ENCODE data around the gene FBXO8. TPM values are rescaled to one million over a fixed set of nuclear protein-coding genes. Genes with fewer than 3 reads are reported as not detected.
A peak's percentile ranks its signal among the peaks of the same experiment; 100 is the strongest.

Gene FBXO8
- total RNA-seq, 1 experiment from 2014 or later, result 8.2 TPM

DNA sequence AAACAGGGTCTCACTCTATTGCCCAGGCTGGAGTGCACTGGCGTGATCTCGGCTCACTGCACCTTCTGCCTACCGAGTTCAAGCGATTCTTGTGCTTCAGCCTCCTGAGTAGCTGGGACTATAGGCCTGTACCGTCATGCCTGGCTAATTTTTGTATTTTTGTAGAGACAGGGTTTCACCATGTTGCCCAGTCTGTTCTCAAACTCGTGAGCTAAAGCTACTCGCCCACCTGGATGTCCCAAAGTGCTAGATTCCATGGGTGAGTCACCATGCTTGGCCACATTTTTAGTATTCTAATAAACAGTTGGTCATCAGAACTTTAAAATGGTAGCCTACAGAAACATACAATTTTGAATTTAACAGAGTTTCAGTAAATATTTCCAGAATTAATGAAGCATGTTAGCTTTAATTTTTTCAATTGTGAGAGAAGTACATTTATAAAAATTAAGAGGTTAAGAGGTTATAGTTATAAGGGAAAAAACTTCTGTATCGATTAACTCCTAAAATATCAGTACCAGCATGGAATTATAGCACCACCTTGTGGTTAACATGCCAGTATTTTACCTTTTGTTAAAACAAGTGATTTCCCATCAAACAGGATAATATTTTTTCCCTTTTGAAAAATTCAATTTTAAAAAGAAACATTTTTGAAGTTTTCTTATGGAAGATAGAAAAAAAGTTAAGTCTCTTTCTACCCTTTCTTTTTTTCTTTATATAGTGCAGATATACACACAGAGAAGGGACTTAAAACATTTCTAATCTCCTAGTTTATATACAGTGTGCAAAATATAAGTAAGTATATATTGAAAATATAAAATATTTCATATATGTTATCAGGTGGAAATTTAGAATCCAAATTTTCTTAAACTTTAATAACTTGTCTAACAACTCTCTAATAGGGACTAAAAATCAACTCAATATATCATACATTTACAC is 35.6 kb upstream of the FBXO8 start:
- H3K4me3 ChIP-seq (ENCODE audit: low read length), result no peak overlapping the region
- ChIA-PET CTCF (interaction anchor here (0.6 to 0.7 kb wide), 3 partner anchors 59 to 160 kb away, joined by 3 to 4 read pairs (median 3); no protein-coding TSS in a partner anchor), POLR2A (ENCODE audit: unreplicated experiment) (interaction anchor here (0.6 kb wide), 1 partner anchor 75 kb away, joined by 3 read pairs; no protein-coding TSS in a partner anchor)
- H4K20me1 ChIP-seq (ENCODE audit: low read length), result no peaks in the 10 kb centered on the region
- H3K36me3 ChIP-seq (ENCODE audit: low read depth, low read length), result no peaks in the 10 kb centered on the region; the same call in 1 of the 2 replicates
- no peaks in the 10 kb centered on the region for H3K27me3 ChIP-seq (ENCODE audit: low read length)
- H3K4me1 ChIP-seq (ENCODE audit: insufficient read depth, low read length), result peaks cover 17% of the 10 kb centered on the region
- DNase-seq (peak; percentile 45), ATAC-seq (no peak)
- no peak overlapping the region for H3K27ac ChIP-seq (ENCODE audit: low read length)
- no peaks in the 10 kb centered on the region for H3K9me3 ChIP-seq (ENCODE audit: low read length)
- no peaks in the 10 kb centered on the region for H3K9me2 ChIP-seq (replicated peaks; ENCODE audit: low read length)
- intact Hi-C loops (cut with micrococcal nuclease), result loop anchor here (1.0 to 5.0 kb wide), 3 partner anchors 42 to 162 kb away; no protein-coding TSS in a partner anchor
- no peak for TF ChIP-seq EZH2phosphoT487 (IDR thresholded peaks at IDR 0.05; ENCODE audit: borderline replicate concordance, low read length)
- TF ChIP-seq, protein P1, sequence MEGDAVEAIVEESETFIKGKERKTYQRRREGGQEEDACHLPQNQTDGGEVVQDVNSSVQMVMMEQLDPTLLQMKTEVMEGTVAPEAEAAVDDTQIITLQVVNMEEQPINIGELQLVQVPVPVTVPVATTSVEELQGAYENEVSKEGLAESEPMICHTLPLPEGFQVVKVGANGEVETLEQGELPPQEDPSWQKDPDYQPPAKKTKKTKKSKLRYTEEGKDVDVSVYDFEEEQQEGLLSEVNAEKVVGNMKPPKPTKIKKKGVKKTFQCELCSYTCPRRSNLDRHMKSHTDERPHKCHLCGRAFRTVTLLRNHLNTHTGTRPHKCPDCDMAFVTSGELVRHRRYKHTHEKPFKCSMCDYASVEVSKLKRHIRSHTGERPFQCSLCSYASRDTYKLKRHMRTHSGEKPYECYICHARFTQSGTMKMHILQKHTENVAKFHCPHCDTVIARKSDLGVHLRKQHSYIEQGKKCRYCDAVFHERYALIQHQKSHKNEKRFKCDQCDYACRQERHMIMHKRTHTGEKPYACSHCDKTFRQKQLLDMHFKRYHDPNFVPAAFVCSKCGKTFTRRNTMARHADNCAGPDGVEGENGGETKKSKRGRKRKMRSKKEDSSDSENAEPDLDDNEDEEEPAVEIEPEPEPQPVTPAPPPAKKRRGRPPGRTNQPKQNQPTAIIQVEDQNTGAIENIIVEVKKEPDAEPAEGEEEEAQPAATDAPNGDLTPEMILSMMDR (conservative IDR thresholded peaks at IDR 0.05; ENCODE audit: low read depth, low read length), result peak; percentile 81
- TF ChIP-seq EZH2 (IDR thresholded peaks at IDR 0.05; ENCODE audit: low read length, unreplicated experiment), result no peak
- no peak overlapping the region for H3K9ac ChIP-seq (ENCODE audit: low read length)
- no peaks in the 10 kb centered on the region for H3F3A ChIP-seq (ENCODE audit: low read length, unreplicated experiment)
- BruUV-seq (replicated peaks), result no TSS peak
- no peaks in the 10 kb centered on the region for H3K79me2 ChIP-seq (ENCODE audit: low read length)
- no peak overlapping the region for H2AFZ ChIP-seq (ENCODE audit: low read length)
- no peak overlapping the region for H3K4me2 ChIP-seq (ENCODE audit: low read length)

DNA sequence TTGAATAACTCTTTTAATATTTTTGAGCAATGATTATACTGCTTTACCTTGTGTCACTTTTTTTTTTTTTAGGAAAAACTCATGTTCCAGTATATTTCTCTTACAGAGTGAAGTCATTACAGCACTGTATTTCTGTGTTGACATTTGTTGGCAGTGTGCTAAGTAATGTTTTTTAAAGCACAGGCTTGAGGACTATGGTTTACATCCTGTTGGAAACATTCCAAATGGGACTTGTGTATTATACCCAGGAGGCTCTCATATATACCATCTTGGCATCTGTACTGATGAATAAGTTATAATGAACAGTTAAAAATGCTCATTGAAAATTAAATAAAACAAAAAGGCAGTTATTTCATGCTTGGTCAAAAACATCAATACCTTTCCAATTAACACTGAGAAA is 34.1 kb upstream of the FBXO8 start:
- POLR2A ChIA-PET (ENCODE audit: unreplicated experiment), result no interaction called here
- Histone ChIP-seq H3F3A (ENCODE audit: low read length, unreplicated experiment) (no peaks in the 10 kb centered on the region), H2AFZ (ENCODE audit: low read length) (no peak overlapping the region), H3K9ac (ENCODE audit: low read length) (no peak overlapping the region), H3K27me3 (ENCODE audit: low read length) (no peaks in the 10 kb centered on the region), H3K4me1 (ENCODE audit: insufficient read depth, low read length) (peaks cover 17% of the 10 kb centered on the region), H3K79me2 (ENCODE audit: low read length) (no peaks in the 10 kb centered on the region), H3K36me3 (ENCODE audit: low read depth, low read length) (no peaks in the 10 kb centered on the region; the same call in 1 of the 2 replicates), H3K9me2 (replicated peaks; ENCODE audit: low read length) (no peaks in the 10 kb centered on the region), H3K4me2 (ENCODE audit: low read length) (no peak overlapping the region), H4K20me1 (ENCODE audit: low read length) (no peaks in the 10 kb centered on the region), H3K9me3 (ENCODE audit: low read length) (no peaks in the 10 kb centered on the region), H3K4me3 (ENCODE audit: low read length) (no peak overlapping the region), H3K27ac (ENCODE audit: low read length) (no peak overlapping the region)
- BruUV-seq (replicated peaks), result no TSS peak
- CTCF ChIA-PET, result no interaction called here
- intact Hi-C loops (cut with micrococcal nuclease), result loop anchor here (5.0 kb wide), 2 partner anchors 40 to 160 kb away; no protein-coding TSS in a partner anchor
- ATAC-seq (peak; percentile 50), DNase-seq (peak; percentile 40)
- TF ChIP-seq, protein P1 (conservative IDR thresholded peaks at IDR 0.05; ENCODE audit: low read depth, low read length), result no peak
- TF ChIP-seq EZH2 (IDR thresholded peaks at IDR 0.05; ENCODE audit: low read length, unreplicated experiment) (no peak), EZH2phosphoT487 (IDR thresholded peaks at IDR 0.05; ENCODE audit: borderline replicate concordance, low read length) (no peak)

Measured in PC-3 (cell line).